ENCODE measurements around the gene STOX2. TPM values are rescaled to one million over a fixed set of nuclear protein-coding genes. Genes with fewer than 3 reads are reported as not detected.

STOX2 gene
- total RNA-seq, 1 donor from 2014 or later: 9.4 TPM

- H3K4me3 ChIP-seq (ENCODE audit: low read length in 3 of 3): no peak overlapping the region
- no peaks in the 10 kb centered on the region for H3K36me3 ChIP-seq (ENCODE audit: control insufficient read depth in 3 of 3, insufficient read depth in 3 of 3, low read length in 3 of 3)
These were observed 152.9 kb downstream of the STOX2 start for GRCh38 chr4:184058026-184058425.

GRCh38 chr4:184059099-184059498 is 154.0 kb downstream of the STOX2 start:
- no peak overlapping the region for H3K27ac ChIP-seq (ENCODE audit: low read depth, low read length)
- H3K27me3 ChIP-seq (ENCODE audit: control insufficient read depth in 3 of 3, insufficient read depth in 3 of 3, low read length in 3 of 3): no peaks in the 10 kb centered on the region
- no peaks in the 10 kb centered on the region for H3K9me3 ChIP-seq (ENCODE audit: control insufficient read depth in 3 of 3, low read length in 3 of 3)
- no peaks in the 10 kb centered on the region for H3K36me3 ChIP-seq (ENCODE audit: control insufficient read depth in 3 of 3, insufficient read depth in 3 of 3, low read length in 3 of 3)
- H3K4me1 ChIP-seq (ENCODE audit: control insufficient read depth in 3 of 3, insufficient read depth in 3 of 3, low read length in 3 of 3): no peaks in the 10 kb centered on the region
- no peak overlapping the region for H3K4me3 ChIP-seq (ENCODE audit: low read length in 3 of 3)
- no peak overlapping the region for H3K9ac ChIP-seq (ENCODE audit: low read depth in 1 of 3, low read length in 3 of 3)

More at GRCh38 chr4:184058026-184058425, 152.9 kb downstream of the STOX2 start:
- no peaks in the 10 kb centered on the region for H3K27me3 ChIP-seq (ENCODE audit: control insufficient read depth in 3 of 3, insufficient read depth in 3 of 3, low read length in 3 of 3)
- no peak overlapping the region for H3K9ac ChIP-seq (ENCODE audit: low read depth in 1 of 3, low read length in 3 of 3)
- no peaks in the 10 kb centered on the region for H3K4me1 ChIP-seq (ENCODE audit: control insufficient read depth in 3 of 3, insufficient read depth in 3 of 3, low read length in 3 of 3)
- no peaks in the 10 kb centered on the region for H3K9me3 ChIP-seq (ENCODE audit: control insufficient read depth in 3 of 3, low read length in 3 of 3)
- no peak overlapping the region for H3K27ac ChIP-seq (ENCODE audit: low read depth, low read length)

GRCh38 chr4:184061582-184061981 is 156.5 kb downstream of the STOX2 start:
- no peak overlapping the region for H3K4me3 ChIP-seq (ENCODE audit: low read length in 3 of 3)
- no peaks in the 10 kb centered on the region for H3K9me3 ChIP-seq (ENCODE audit: control insufficient read depth in 3 of 3, low read length in 3 of 3)
- H3K27ac ChIP-seq (ENCODE audit: low read depth, low read length): no peak overlapping the region
- H3K27me3 ChIP-seq (ENCODE audit: control insufficient read depth in 3 of 3, insufficient read depth in 3 of 3, low read length in 3 of 3): no peaks in the 10 kb centered on the region
- H3K36me3 ChIP-seq (ENCODE audit: control insufficient read depth in 3 of 3, insufficient read depth in 3 of 3, low read length in 3 of 3): no peaks in the 10 kb centered on the region
- H3K9ac ChIP-seq (ENCODE audit: low read depth in 1 of 3, low read length in 3 of 3): no peak overlapping the region
- no peaks in the 10 kb centered on the region for H3K4me1 ChIP-seq (ENCODE audit: control insufficient read depth in 3 of 3, insufficient read depth in 3 of 3, low read length in 3 of 3)

- Histone ChIP-seq H3K27ac (ENCODE audit: low read depth, low read length) (no peak overlapping the region), H3K4me3 (ENCODE audit: low read length in 3 of 3) (no peak overlapping the region), H3K9ac (ENCODE audit: low read depth in 1 of 3, low read length in 3 of 3) (no peak overlapping the region), H3K9me3 (ENCODE audit: control insufficient read depth in 3 of 3, low read length in 3 of 3) (no peaks in the 10 kb centered on the region), H3K4me1 (ENCODE audit: control insufficient read depth in 3 of 3, insufficient read depth in 3 of 3, low read length in 3 of 3) (no peaks in the 10 kb centered on the region), H3K36me3 (ENCODE audit: control insufficient read depth in 3 of 3, insufficient read depth in 3 of 3, low read length in 3 of 3) (no peaks in the 10 kb centered on the region), H3K27me3 (ENCODE audit: control insufficient read depth in 3 of 3, insufficient read depth in 3 of 3, low read length in 3 of 3) (no peaks in the 10 kb centered on the region)
These were observed 157.7 kb downstream of the STOX2 start for GRCh38 chr4:184062769-184063168.

- Histone ChIP-seq H3K9me3 (ENCODE audit: control insufficient read depth in 3 of 3, low read length in 3 of 3) (no peaks in the 10 kb centered on the region), H3K27ac (ENCODE audit: low read depth, low read length) (no peak overlapping the region), H3K4me3 (ENCODE audit: low read length in 3 of 3) (no peak overlapping the region), H3K27me3 (ENCODE audit: control insufficient read depth in 3 of 3, insufficient read depth in 3 of 3, low read length in 3 of 3) (no peaks in the 10 kb centered on the region), H3K36me3 (ENCODE audit: control insufficient read depth in 3 of 3, insufficient read depth in 3 of 3, low read length in 3 of 3) (no peaks in the 10 kb centered on the region), H3K9ac (ENCODE audit: low read depth in 1 of 3, low read length in 3 of 3) (no peak overlapping the region), H3K4me1 (ENCODE audit: control insufficient read depth in 3 of 3, insufficient read depth in 3 of 3, low read length in 3 of 3) (no peaks in the 10 kb centered on the region)
These were observed 159.8 kb downstream of the STOX2 start for GRCh38 chr4:184064877-184065276.

GRCh38 chr4:184066584-184067300 is 161.6 kb downstream of the STOX2 start:
- no peak overlapping the region for H3K9ac ChIP-seq (ENCODE audit: low read depth in 1 of 3, low read length in 3 of 3)
- no peak overlapping the region for H3K4me3 ChIP-seq (ENCODE audit: low read length in 3 of 3)
- H3K9me3 ChIP-seq (ENCODE audit: control insufficient read depth in 3 of 3, low read length in 3 of 3): no peaks in the 10 kb centered on the region

GRCh38 chr4:184067931-184068554 is 162.9 kb downstream of the STOX2 start:
- H3K9me3 ChIP-seq (ENCODE audit: control insufficient read depth in 3 of 3, low read length in 3 of 3): peaks cover 0 to 3% (median 0%) of the 10 kb centered on the region in 3 donors
- H3K27me3 ChIP-seq (ENCODE audit: control insufficient read depth in 3 of 3, insufficient read depth in 3 of 3, low read length in 3 of 3): no peaks in the 10 kb centered on the region
- no peaks in the 10 kb centered on the region for H3K36me3 ChIP-seq (ENCODE audit: control insufficient read depth in 3 of 3, insufficient read depth in 3 of 3, low read length in 3 of 3)
- no peak overlapping the region for H3K9ac ChIP-seq (ENCODE audit: low read depth in 1 of 3, low read length in 3 of 3)
- H3K27ac ChIP-seq (ENCODE audit: low read depth, low read length): no peak overlapping the region
- H3K4me1 ChIP-seq (ENCODE audit: control insufficient read depth in 3 of 3, insufficient read depth in 3 of 3, low read length in 3 of 3): no peaks in the 10 kb centered on the region
- no peak overlapping the region for H3K4me3 ChIP-seq (ENCODE audit: low read length in 3 of 3)

More at GRCh38 chr4:184066584-184067300, 161.6 kb downstream of the STOX2 start:
- H3K36me3 ChIP-seq (ENCODE audit: control insufficient read depth in 3 of 3, insufficient read depth in 3 of 3, low read length in 3 of 3): no peaks in the 10 kb centered on the region
- no peaks in the 10 kb centered on the region for H3K27me3 ChIP-seq (ENCODE audit: control insufficient read depth in 3 of 3, insufficient read depth in 3 of 3, low read length in 3 of 3)
- H3K27ac ChIP-seq (ENCODE audit: low read depth, low read length): no peak overlapping the region
- no peaks in the 10 kb centered on the region for H3K4me1 ChIP-seq (ENCODE audit: control insufficient read depth in 3 of 3, insufficient read depth in 3 of 3, low read length in 3 of 3)

Other genes with a start within 250 kb of the STOX2 start
- 13.6 TPM for gene RWDD4, start 246.1 kb upstream of the STOX2 start, total RNA-seq
- gene TRAPPC11, start 246.0 kb upstream of the STOX2 start, total RNA-seq: 41.8 TPM